Calu3 (cell line): ENCODE data around the gene CYGB. TPM values are rescaled to one million over a fixed set of nuclear protein-coding genes. Genes with fewer than 3 reads are reported as not detected.

Experiments
- BruUV-seq: library from RNA; stranded (reverse); fragments of 400-500 nt; replicated peaks from 2 replicates; lab custom pipeline; 2021; lab: Mats Ljungman, UMichigan
- CTCF ChIA-PET: fragments of 300-600 bp; sonication (Branson Sonifier 250); formaldehyde crosslinking; loops from one replicate; lab custom pipeline; 2022; ENCODE audit warnings: antibody characterized with exemption; lab: Charles Lee
- DNase-seq: peaks from one replicate; pipeline ENCODE4 v3.0.0; 2022
- H3K27ac Mint-ChIP-seq: one replicate; pipeline ENCODE4 v1.8.0; 2022; ENCODE audit warnings: mixed read lengths; ENCODE audit not compliant: unreplicated experiment
- H3K27me3 Mint-ChIP-seq: one replicate; pipeline ENCODE4 v1.8.0; 2022; ENCODE audit warnings: mixed read lengths; ENCODE audit not compliant: unreplicated experiment
- H3K36me3 Mint-ChIP-seq: one replicate; pipeline ENCODE4 v1.8.0; 2022; ENCODE audit warnings: mild to moderate bottlenecking, moderate library complexity, mixed read lengths; ENCODE audit not compliant: insufficient read depth, unreplicated experiment
- H3K4me1 Mint-ChIP-seq: one replicate; pipeline ENCODE4 v1.8.0; 2022; ENCODE audit warnings: mild to moderate bottlenecking, low read depth, mixed read lengths; ENCODE audit not compliant: unreplicated experiment
- H3K4me3 Mint-ChIP-seq: one replicate; pipeline ENCODE4 v1.8.0; 2022; ENCODE audit warnings: mild to moderate bottlenecking, low read depth, moderate library complexity, mixed read lengths; ENCODE audit not compliant: unreplicated experiment
- H3K9me3 Mint-ChIP-seq: one replicate; pipeline ENCODE4 v1.8.0; 2022; ENCODE audit warnings: low read depth, mixed read lengths; ENCODE audit not compliant: unreplicated experiment
- CTCF ChIP-seq: fragments of 200-600 bp; IDR thresholded peaks from one replicate; pipeline ENCODE4 v1.8.0; 2022; ENCODE audit warnings: antibody characterized with exemption; ENCODE audit not compliant: unreplicated experiment
- intact Hi-C: fragments of 100-400 bp; cut with micrococcal nuclease; formaldehyde crosslinking; loops from one replicate; pipeline ENCODE4 v1.10.0; 2022; ENCODE audit not compliant: unreplicated experiment
- total RNA-seq: library from RNA; stranded (reverse); gene quantifications from 2 replicates; pipeline ENCODE4 v1.2.3, GENCODE V29; 2022

CYGB gene
- total RNA-seq, 1 experiment from 2014 or later: not detected

GRCh38 chr17:76539631-76540271 is 2.2 kb upstream of the CYGB start, which contains the start of gene PRCD:
Gene PRCD, plus strand, starts transcription at chr17:76540044. Its CDS starts 98 bp downstream, at chr17:76540142.
- Mint-ChIP-seq H3K27ac (no peak within 1 kb of the TSS), H3K4me3 (peak within 1 kb of the TSS; percentile 64), H3K36me3 (no peaks in the 10 kb centered on the region), H3K4me1 (no peaks in the 10 kb centered on the region), H3K9me3 (no peaks in the 10 kb centered on the region), H3K27me3 (peaks cover 82% of the 10 kb centered on the region)
- no TSS peak for BruUV-seq
- CTCF ChIA-PET: interaction anchor here (0.5 to 1.4 kb wide), 2 partner anchors 17 to 1628 kb away, joined by 4 to 5 read pairs; no protein-coding TSS in a partner anchor
- intact Hi-C loops: no loop called here
- DNase-seq: no peak
- no peak for TF ChIP-seq CTCF

GRCh38 chr17:76538941-76539570 is 1.5 kb upstream of the CYGB start:
- Mint-ChIP-seq H3K27ac (no peak overlapping the region), H3K36me3 (no peaks in the 10 kb centered on the region), H3K27me3 (peaks cover 81% of the 10 kb centered on the region), H3K4me3 (no peak overlapping the region), H3K9me3 (no peaks in the 10 kb centered on the region), H3K4me1 (no peaks in the 10 kb centered on the region)
- TF ChIP-seq CTCF: no peak
- BruUV-seq: no TSS peak
- CTCF ChIA-PET: no interaction called here
- intact Hi-C loops: no loop called here
- no peak for DNase-seq

GRCh38 chr17:76538281-76538931 is 897 bp upstream of the CYGB start:
- no peak for TF ChIP-seq CTCF
- Mint-ChIP-seq H3K27ac (no peak overlapping the region), H3K27me3 (peaks cover 74% of the 10 kb centered on the region), H3K4me1 (no peaks in the 10 kb centered on the region), H3K4me3 (no peak overlapping the region), H3K9me3 (no peaks in the 10 kb centered on the region), H3K36me3 (no peaks in the 10 kb centered on the region)
- intact Hi-C loops: no loop called here
- CTCF ChIA-PET: no interaction called here
- no peak for DNase-seq
- no TSS peak for BruUV-seq

GRCh38 chr17:76537288-76537577 is 276 bp downstream of the CYGB start:
- no TSS peak for BruUV-seq
- CTCF ChIA-PET: no interaction called here
- intact Hi-C loops: no loop called here
- TF ChIP-seq CTCF: no peak
- no peak for DNase-seq
- Mint-ChIP-seq H3K4me3 (peak overlapping the region; percentile 17), H3K36me3 (no peaks in the 10 kb centered on the region), H3K9me3 (no peaks in the 10 kb centered on the region), H3K4me1 (peaks cover 5% of the 10 kb centered on the region), H3K27me3 (peaks cover 69% of the 10 kb centered on the region), H3K27ac (no peak overlapping the region)
